Urinary bladder (tissue), 4 donors: ENCODE results near the gene KCNJ16. TPM values are rescaled to one million over a fixed set of nuclear protein-coding genes. Genes with fewer than 3 reads are reported as not detected.
A peak's percentile ranks its signal among the peaks of the same experiment; 100 is the strongest.

ENCODE experiments used
- DNase-seq: peaks from one replicate; pipeline ENCODE4 v3.0.0-alpha.2; 2015; ENCODE audit errors: extremely low spot score
- H3K27ac ChIP-seq: one replicate; pipeline ENCODE4 v1.5.1; 2013; ENCODE audit warnings: low read depth, mild to moderate bottlenecking, moderate library complexity
- H3K36me3 ChIP-seq: one replicate; pipeline ENCODE4 v1.6.1; 2013; ENCODE audit warnings: mild to moderate bottlenecking, moderate library complexity; ENCODE audit not compliant: insufficient read depth
- H3K4me1 ChIP-seq: one replicate; pipeline ENCODE4 v1.6.1; 2013; ENCODE audit warnings: mild to moderate bottlenecking, moderate library complexity; ENCODE audit not compliant: insufficient read depth
- H3K4me3 ChIP-seq: one replicate; pipeline ENCODE4 v1.5.1; 2013; ENCODE audit warnings: low read depth, low read length
- WGBS: extraction: QIAGEN DNeasy Blood & Tissue Kit; methylation state at CpG from one replicate; pipeline ENCODE4 v1.1.7; 2013; 5-methylcytosine and 5-hydroxymethylcytosine counted together
- polyA plus RNA-seq: library from polyadenylated mRNA; stranded (reverse); fragments of 200-250 nt; gene quantifications from one replicate; pipeline ENCODE4 v1.2.3, GENCODE V29; 2013
- total RNA-seq: library from RNA; depleted of rRNA; stranded (reverse); fragments of >200 nt; gene quantifications from one replicate; pipeline ENCODE4 v1.2.3, GENCODE V29; 2014
- donor health status: healthy with polysubstance abuse.
- donor health status: healthy.

KCNJ16 gene
- total and polyA plus RNA-seq, 2 donors: 0.01 to 0.11 TPM

GRCh38 chr17:70134777-70135176 lies 59.8 kb downstream of the KCNJ16 start:
- Histone ChIP-seq H3K27ac (no peak overlapping the region), H3K36me3 (no peaks in the 10 kb centered on the region), H3K4me1 (no peaks in the 10 kb centered on the region), H3K4me3 (no peak overlapping the region)
- no peak for DNase-seq
- 95% methylated on average over 1 of the region's 1 CpG for WGBS

GRCh38 chr17:70136131-70136530 lies 61.1 kb downstream of the KCNJ16 start:
- no peak overlapping the region for H3K27ac ChIP-seq
- WGBS: 82% methylated on average over 5 of the region's 5 CpGs
- no peaks in the 10 kb centered on the region for H3K36me3 ChIP-seq
- no peak overlapping the region for H3K4me3 ChIP-seq
- no peaks in the 10 kb centered on the region for H3K4me1 ChIP-seq
- no peak for DNase-seq

GRCh38 chr17:70137451-70138230 lies 62.6 kb downstream of the KCNJ16 start:
- Histone ChIP-seq H3K27ac (no peak overlapping the region), H3K36me3 (no peaks in the 10 kb centered on the region), H3K4me3 (peak overlapping the region; percentile 26), H3K4me1 (no peaks in the 10 kb centered on the region)
- peak; percentile 47 for DNase-seq
- WGBS: 11% methylated on average over 9 of the region's 9 CpGs

GRCh38 chr17:70138291-70138865 lies 63.4 kb downstream of the KCNJ16 start:
- no peak overlapping the region for H3K4me3 ChIP-seq
- no peaks in the 10 kb centered on the region for H3K36me3 ChIP-seq
- DNase-seq: no peak
- H3K27ac ChIP-seq: peak overlapping the region; percentile 39
- H3K4me1 ChIP-seq: no peaks in the 10 kb centered on the region
- whole genome bisulfite sequencing: 65% methylated on average over 3 of the region's 3 CpGs

GRCh38 chr17:70139449-70139993 lies 64.5 kb downstream of the KCNJ16 start:
- Histone ChIP-seq H3K27ac (no peak overlapping the region), H3K36me3 (no peaks in the 10 kb centered on the region), H3K4me3 (no peak overlapping the region), H3K4me1 (no peaks in the 10 kb centered on the region)
- 82% methylated on average over 3 of the region's 3 CpGs for WGBS
- no peak for DNase-seq

- H3K27ac ChIP-seq: no peak overlapping the region
- WGBS: 26% methylated on average over 6 of the region's 6 CpGs
- no peak overlapping the region for H3K4me3 ChIP-seq
- no peak for DNase-seq
- no peaks in the 10 kb centered on the region for H3K4me1 ChIP-seq
- H3K36me3 ChIP-seq: no peaks in the 10 kb centered on the region
These were observed 69.3 kb downstream of the KCNJ16 start for GRCh38 chr17:70144260-70144846.

- Histone ChIP-seq H3K27ac (no peak overlapping the region), H3K36me3 (no peaks in the 10 kb centered on the region), H3K4me3 (no peak overlapping the region), H3K4me1 (no peaks in the 10 kb centered on the region)
- DNase-seq: no peak
- 92% methylated on average over 3 of the region's 3 CpGs for WGBS
These were observed 78.2 kb downstream of the KCNJ16 start for GRCh38 chr17:70153210-70153609.

GRCh38 chr17:70157151-70157550 lies 82.1 kb downstream of the KCNJ16 start:
- no peak overlapping the region for H3K27ac ChIP-seq
- 83% methylated on average over 4 of the region's 4 CpGs for WGBS

GRCh38 chr17:70158180-70158579 lies 83.2 kb downstream of the KCNJ16 start:
- DNase-seq: no peak
- Histone ChIP-seq H3K4me1 (no peaks in the 10 kb centered on the region), H3K4me3 (no peak overlapping the region), H3K36me3 (no peaks in the 10 kb centered on the region), H3K27ac (no peak overlapping the region)
- WGBS: 81% methylated on average over 4 of the region's 4 CpGs

More at GRCh38 chr17:70157151-70157550, 82.1 kb downstream of the KCNJ16 start:
- Histone ChIP-seq H3K4me1 (no peaks in the 10 kb centered on the region), H3K36me3 (no peaks in the 10 kb centered on the region), H3K4me3 (no peak overlapping the region)
- DNase-seq: no peak

- H3K4me1 ChIP-seq: no peaks in the 10 kb centered on the region
- H3K36me3 ChIP-seq: no peaks in the 10 kb centered on the region
- DNase-seq: no peak
- no peak overlapping the region for H3K4me3 ChIP-seq
- no peak overlapping the region for H3K27ac ChIP-seq
- WGBS: 75% methylated on average over 6 of the region's 6 CpGs
These were observed 83.6 kb downstream of the KCNJ16 start for GRCh38 chr17:70158591-70158990.

- Histone ChIP-seq H3K4me3 (no peak overlapping the region), H3K36me3 (no peaks in the 10 kb centered on the region), H3K4me1 (no peaks in the 10 kb centered on the region), H3K27ac (no peak overlapping the region)
- WGBS: 53% methylated on average over 2 of the region's 2 CpGs
- no peak for DNase-seq
These were observed 85.0 kb downstream of the KCNJ16 start for GRCh38 chr17:70159980-70160379.

- H3K27ac ChIP-seq: no peak overlapping the region
- H3K4me3 ChIP-seq: no peak overlapping the region
- DNase-seq: no peak
- H3K36me3 ChIP-seq: no peaks in the 10 kb centered on the region
- WGBS: 74% methylated on average over 1 of the region's 1 CpG
- H3K4me1 ChIP-seq: no peaks in the 10 kb centered on the region
These were observed 86.5 kb downstream of the KCNJ16 start for GRCh38 chr17:70161519-70161918.

- no peak overlapping the region for H3K27ac ChIP-seq
- no peaks in the 10 kb centered on the region for H3K36me3 ChIP-seq
- no peak overlapping the region for H3K4me3 ChIP-seq
- no peak for DNase-seq
- no peaks in the 10 kb centered on the region for H3K4me1 ChIP-seq
- WGBS: 73% methylated on average over 2 of the region's 2 CpGs
These were observed 90.4 kb downstream of the KCNJ16 start for GRCh38 chr17:70165383-70165782.

- Histone ChIP-seq H3K4me1 (no peaks in the 10 kb centered on the region), H3K4me3 (no peak overlapping the region), H3K36me3 (no peaks in the 10 kb centered on the region), H3K27ac (no peak overlapping the region)
- no peak for DNase-seq
- WGBS: 82% methylated on average over 4 of the region's 4 CpGs
These were observed 91.6 kb downstream of the KCNJ16 start for GRCh38 chr17:70166615-70167014.
